ENCODE data around the gene SLC2A1. TPM values are rescaled to one million over a fixed set of nuclear protein-coding genes. Genes with fewer than 3 reads are reported as not detected.
"Not testable (repeated sequence)": the region's sequence is repeated elsewhere in the genome, so short reads cannot be mapped to it uniquely, and the experiment has no call there.

Gene SLC2A1
- total and polyA plus RNA-seq, 2 experiments from 2014 or later = 271 to 301 TPM

- Histone ChIP-seq H3K4me2 (peak overlapping the region; percentile 85), H3K4me3 (no peak overlapping the region), H3K27ac (peak overlapping the region; percentile 94), H2AFZ (no peak overlapping the region), H3K79me2 (no peaks in the 10 kb centered on the region), H3K9me2 (replicated peaks; ENCODE audit: insufficient read depth) (no peaks in the 10 kb centered on the region), H3K27me3 (no peaks in the 10 kb centered on the region), H3K36me3 (replicated peaks; ENCODE audit: insufficient read depth, low read depth) (no peaks in the 10 kb centered on the region), H4K20me1 (ENCODE audit: insufficient read depth, poor library complexity, severe bottlenecking) (no peaks in the 10 kb centered on the region), H3K4me1 (ENCODE audit: insufficient read depth) (peaks cover 15% of the 10 kb centered on the region), H3K9me3 (ENCODE audit: low read depth) (no peaks in the 10 kb centered on the region)
- peak; percentile 73 for DNase-seq (ENCODE audit: low spot score)
- 23% methylated on average over 4 of the region's 4 CpGs for WGBS (ENCODE audit: low lambda C conversion rate, missing lambda C conversion rate)
- no peak for TF ChIP-seq EZH2 (IDR thresholded peaks at IDR 0.05; ENCODE audit: borderline replicate concordance)
- TF ChIP-seq, protein P1, sequence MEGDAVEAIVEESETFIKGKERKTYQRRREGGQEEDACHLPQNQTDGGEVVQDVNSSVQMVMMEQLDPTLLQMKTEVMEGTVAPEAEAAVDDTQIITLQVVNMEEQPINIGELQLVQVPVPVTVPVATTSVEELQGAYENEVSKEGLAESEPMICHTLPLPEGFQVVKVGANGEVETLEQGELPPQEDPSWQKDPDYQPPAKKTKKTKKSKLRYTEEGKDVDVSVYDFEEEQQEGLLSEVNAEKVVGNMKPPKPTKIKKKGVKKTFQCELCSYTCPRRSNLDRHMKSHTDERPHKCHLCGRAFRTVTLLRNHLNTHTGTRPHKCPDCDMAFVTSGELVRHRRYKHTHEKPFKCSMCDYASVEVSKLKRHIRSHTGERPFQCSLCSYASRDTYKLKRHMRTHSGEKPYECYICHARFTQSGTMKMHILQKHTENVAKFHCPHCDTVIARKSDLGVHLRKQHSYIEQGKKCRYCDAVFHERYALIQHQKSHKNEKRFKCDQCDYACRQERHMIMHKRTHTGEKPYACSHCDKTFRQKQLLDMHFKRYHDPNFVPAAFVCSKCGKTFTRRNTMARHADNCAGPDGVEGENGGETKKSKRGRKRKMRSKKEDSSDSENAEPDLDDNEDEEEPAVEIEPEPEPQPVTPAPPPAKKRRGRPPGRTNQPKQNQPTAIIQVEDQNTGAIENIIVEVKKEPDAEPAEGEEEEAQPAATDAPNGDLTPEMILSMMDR (IDR thresholded peaks at IDR 0.05; ENCODE audit: poor library complexity) = peak; percentile 68
These were observed 35.8 kb downstream of the SLC2A1 start for GRCh38 chr1:42922687-42923366.

DNA sequence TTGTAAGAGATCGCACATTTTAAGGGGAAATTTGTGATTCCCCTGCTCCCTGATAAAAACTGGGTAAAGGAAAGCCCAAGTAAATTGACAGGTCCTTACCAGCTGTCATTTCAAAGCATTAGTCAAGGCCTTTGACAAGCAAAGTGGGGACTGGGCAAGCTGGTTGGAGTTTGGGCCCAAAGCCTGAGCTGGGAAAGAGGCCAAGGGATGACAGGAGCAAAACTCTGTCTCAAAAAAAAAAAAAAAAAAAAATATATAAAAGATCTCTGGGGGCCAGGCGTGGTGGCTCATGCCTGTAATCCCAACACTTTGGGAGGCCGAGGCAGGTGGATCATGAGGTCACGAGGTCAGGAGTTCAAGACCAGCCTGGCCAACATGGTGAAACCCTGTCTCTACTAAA lies 36.9 kb downstream of the SLC2A1 start:
- Histone ChIP-seq H3K27ac (no peak overlapping the region), H3K4me2 (no peak overlapping the region), H3K79me2 (no peaks in the 10 kb centered on the region), H3K9me3 (ENCODE audit: low read depth) (no peaks in the 10 kb centered on the region), H3K4me1 (ENCODE audit: insufficient read depth) (peaks cover 15% of the 10 kb centered on the region), H3K4me3 (no peak overlapping the region), H3K27me3 (no peaks in the 10 kb centered on the region), H2AFZ (no peak overlapping the region), H3K9me2 (replicated peaks; ENCODE audit: insufficient read depth) (no peaks in the 10 kb centered on the region), H3K36me3 (replicated peaks; ENCODE audit: insufficient read depth, low read depth) (no peaks in the 10 kb centered on the region), H4K20me1 (ENCODE audit: insufficient read depth, poor library complexity, severe bottlenecking) (no peaks in the 10 kb centered on the region)
- no peak for DNase-seq (ENCODE audit: low spot score)
- no peak for TF ChIP-seq EZH2 (IDR thresholded peaks at IDR 0.05; ENCODE audit: borderline replicate concordance)
- TF ChIP-seq, protein P1 (IDR thresholded peaks at IDR 0.05; ENCODE audit: poor library complexity) = no peak
- TF ChIP-seq EZH2phosphoT487 (IDR thresholded peaks at IDR 0.05; ENCODE audit: low read depth, severe bottlenecking, unreplicated experiment) = no peak
- WGBS (ENCODE audit: low lambda C conversion rate, missing lambda C conversion rate) = 97% methylated on average over 4 of the region's 4 CpGs

- WGBS (ENCODE audit: low lambda C conversion rate, missing lambda C conversion rate) = 91% methylated on average over 5 of the region's 5 CpGs
- H3K79me2 ChIP-seq; H3K9me3 ChIP-seq (ENCODE audit: low read depth); DNase-seq (ENCODE audit: low spot score); H3K27me3 ChIP-seq; H3K4me2 ChIP-seq; H3K36me3 ChIP-seq (replicated peaks; ENCODE audit: insufficient read depth, low read depth); H2AFZ ChIP-seq; H4K20me1 ChIP-seq (ENCODE audit: insufficient read depth, poor library complexity, severe bottlenecking); H3K9me2 ChIP-seq (replicated peaks; ENCODE audit: insufficient read depth); H3K4me3 ChIP-seq; H3K4me1 ChIP-seq (ENCODE audit: insufficient read depth); H3K27ac ChIP-seq: not testable (repeated sequence)
These were observed 39.0 kb downstream of the SLC2A1 start for GRCh38 chr1:42919651-42920050.

- Histone ChIP-seq H3K27me3 (no peaks in the 10 kb centered on the region), H3K9me2 (replicated peaks; ENCODE audit: insufficient read depth) (no peaks in the 10 kb centered on the region), H3K27ac (no peak overlapping the region), H2AFZ (no peak overlapping the region), H3K4me1 (ENCODE audit: insufficient read depth) (no peaks in the 10 kb centered on the region), H3K9me3 (ENCODE audit: low read depth) (no peaks in the 10 kb centered on the region), H3K79me2 (no peaks in the 10 kb centered on the region), H3K4me3 (no peak overlapping the region), H4K20me1 (ENCODE audit: insufficient read depth, poor library complexity, severe bottlenecking) (no peaks in the 10 kb centered on the region), H3K4me2 (no peak overlapping the region), H3K36me3 (replicated peaks; ENCODE audit: insufficient read depth, low read depth) (no peaks in the 10 kb centered on the region)
- WGBS (ENCODE audit: low lambda C conversion rate, missing lambda C conversion rate) = 98% methylated on average over 12 of the region's 15 CpGs
- no peak for DNase-seq (ENCODE audit: low spot score)
- TF ChIP-seq EZH2 (IDR thresholded peaks at IDR 0.05; ENCODE audit: borderline replicate concordance) = no peak
- no peak for TF ChIP-seq EZH2phosphoT487 (IDR thresholded peaks at IDR 0.05; ENCODE audit: low read depth, severe bottlenecking, unreplicated experiment)
- TF ChIP-seq, protein P1 (IDR thresholded peaks at IDR 0.05; ENCODE audit: poor library complexity) = no peak
These were observed 41.5 kb downstream of the SLC2A1 start for GRCh38 chr1:42917241-42917495.
